ENCODE results near the gene PRKAA2. TPM values are rescaled to one million over a fixed set of nuclear protein-coding genes. Genes with fewer than 3 reads are reported as not detected.

Gene PRKAA2
- total RNA-seq, 2 experiments from 2014 or later = not detected

DNA sequence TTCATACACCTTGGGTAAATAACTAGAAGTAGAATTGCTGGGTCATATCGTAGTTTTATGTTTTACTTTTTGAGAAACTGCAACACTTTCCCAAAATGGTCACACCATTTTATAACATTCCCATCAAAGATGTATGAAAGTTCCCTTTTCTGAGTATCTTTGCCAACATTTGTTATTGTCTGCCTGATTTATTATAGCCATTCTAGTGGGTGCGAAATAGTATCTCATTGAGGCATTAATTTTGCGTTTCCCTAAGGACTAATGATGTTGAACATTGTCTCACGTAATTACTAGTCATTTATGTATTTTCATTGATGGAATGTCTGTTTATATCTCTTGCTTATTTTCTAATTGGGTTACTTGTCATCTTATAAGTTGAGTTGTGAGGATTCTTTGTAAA, 3.4 kb downstream of the PRKAA2 start:
- no peaks in the 10 kb centered on the region; the same call in 1 of the 2 replicates for H3K9me3 ChIP-seq (ENCODE audit: low read length)

DNA sequence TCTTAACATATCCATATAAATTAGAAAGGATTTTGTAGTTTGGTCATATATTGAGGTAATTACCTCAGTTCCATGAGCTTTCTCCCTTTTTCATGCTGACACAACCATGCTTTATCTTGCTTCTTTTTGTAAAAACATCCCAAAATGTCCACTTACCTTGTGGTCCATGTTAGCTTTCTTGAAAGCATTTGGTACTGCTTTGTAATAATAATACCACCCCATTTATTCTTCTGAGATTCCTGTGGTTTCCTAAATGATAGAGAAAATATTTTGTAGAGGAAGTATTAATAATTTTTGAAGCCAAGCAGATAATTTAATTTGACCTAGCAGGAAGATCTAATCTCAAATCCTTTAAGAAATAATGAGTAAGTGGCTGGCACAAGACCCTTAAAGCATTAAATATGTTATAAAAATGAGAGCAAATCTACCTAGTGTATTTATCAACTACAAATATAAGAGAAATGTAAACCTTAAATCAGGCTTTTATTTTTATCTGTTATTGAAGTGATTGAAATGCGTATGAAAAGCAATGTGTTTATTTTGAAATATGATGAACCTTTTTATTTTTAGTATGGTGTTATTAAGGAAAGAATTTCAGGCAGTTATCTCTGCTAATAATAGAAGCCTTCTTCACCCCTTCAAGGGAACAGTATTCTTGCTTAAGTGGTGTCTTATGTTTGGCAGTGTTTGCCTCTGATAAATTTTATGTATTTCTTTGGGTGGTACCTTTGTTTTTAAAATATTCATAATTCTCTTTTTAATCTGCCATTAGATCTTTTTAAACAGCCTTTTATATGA, 9.2 kb downstream of the PRKAA2 start:
- POLR2A ChIA-PET = interaction anchor here (0.6 kb wide), 1 partner anchor 1274 kb away, joined by 3 read pairs; no protein-coding TSS in a partner anchor
- intact Hi-C loops (cut with micrococcal nuclease; ENCODE audit: unreplicated experiment) = no loop called here
- peaks cover 8% of the 10 kb centered on the region for H3K9me3 ChIP-seq (ENCODE audit: low read length)
- H4K20me1 ChIP-seq (ENCODE audit: insufficient read depth, low read length) = no peaks in the 10 kb centered on the region
- no peaks in the 10 kb centered on the region for H3K79me2 ChIP-seq (ENCODE audit: insufficient read depth, low read depth, low read length)
- CTCF ChIA-PET (ENCODE audit: unreplicated experiment) = no interaction called here
- DNase-seq (ENCODE audit: low spot score) = no peak
- H3K4me3 ChIP-seq (ENCODE audit: low read depth, low read length, poor library complexity, severe bottlenecking) = no peak overlapping the region
- H3K36me3 ChIP-seq (ENCODE audit: insufficient read depth, low read length) = no peaks in the 10 kb centered on the region
- no TSS peak for BruUV-seq (replicated peaks)
- H3K4me1 ChIP-seq (ENCODE audit: insufficient read depth, low read length, poor library complexity, severe bottlenecking) = no peaks in the 10 kb centered on the region
- no peak overlapping the region for H2AFZ ChIP-seq (ENCODE audit: low read length)
- no peak overlapping the region for H3K27ac ChIP-seq (ENCODE audit: low read depth, low read length, poor library complexity, severe bottlenecking)
- H3K9me2 ChIP-seq (ENCODE audit: insufficient read depth, low read length) = no peaks in the 10 kb centered on the region
- no peak overlapping the region for H3K4me2 ChIP-seq (ENCODE audit: low read length)
- TF ChIP-seq CTCF (conservative IDR thresholded peaks at IDR 0.05; ENCODE audit: low read length) = no peak
- no peak for TF ChIP-seq EZH2phosphoT487 (IDR thresholded peaks at IDR 0.05; ENCODE audit: borderline replicate concordance, low read depth, low read length)

More for the DNA sequence above, 3.4 kb downstream of the PRKAA2 start:
- ChIA-PET POLR2A (no interaction called here), CTCF (ENCODE audit: unreplicated experiment) (no interaction called here)
- H2AFZ ChIP-seq (ENCODE audit: low read length) = no peak overlapping the region
- no peaks in the 10 kb centered on the region for H3K36me3 ChIP-seq (ENCODE audit: insufficient read depth, low read length)
- DNase-seq (ENCODE audit: low spot score) = no peak
- H4K20me1 ChIP-seq (ENCODE audit: insufficient read depth, low read length) = no peaks in the 10 kb centered on the region
- TF ChIP-seq CTCF (conservative IDR thresholded peaks at IDR 0.05; ENCODE audit: low read length) (no peak), EZH2phosphoT487 (IDR thresholded peaks at IDR 0.05; ENCODE audit: borderline replicate concordance, low read depth, low read length) (no peak)
- H3K9me2 ChIP-seq (ENCODE audit: insufficient read depth, low read length) = no peaks in the 10 kb centered on the region
- no peak overlapping the region for H3K4me3 ChIP-seq (ENCODE audit: low read depth, low read length, poor library complexity, severe bottlenecking)
- H3K79me2 ChIP-seq (ENCODE audit: insufficient read depth, low read depth, low read length) = no peaks in the 10 kb centered on the region
- no peaks in the 10 kb centered on the region for H3K4me1 ChIP-seq (ENCODE audit: insufficient read depth, low read length, poor library complexity, severe bottlenecking)
- no peak overlapping the region for H3K4me2 ChIP-seq (ENCODE audit: low read length)
- BruUV-seq (replicated peaks) = no TSS peak
- H3K27ac ChIP-seq (ENCODE audit: low read depth, low read length, poor library complexity, severe bottlenecking) = no peak overlapping the region
- intact Hi-C loops (cut with micrococcal nuclease; ENCODE audit: unreplicated experiment) = no loop called here

DNA sequence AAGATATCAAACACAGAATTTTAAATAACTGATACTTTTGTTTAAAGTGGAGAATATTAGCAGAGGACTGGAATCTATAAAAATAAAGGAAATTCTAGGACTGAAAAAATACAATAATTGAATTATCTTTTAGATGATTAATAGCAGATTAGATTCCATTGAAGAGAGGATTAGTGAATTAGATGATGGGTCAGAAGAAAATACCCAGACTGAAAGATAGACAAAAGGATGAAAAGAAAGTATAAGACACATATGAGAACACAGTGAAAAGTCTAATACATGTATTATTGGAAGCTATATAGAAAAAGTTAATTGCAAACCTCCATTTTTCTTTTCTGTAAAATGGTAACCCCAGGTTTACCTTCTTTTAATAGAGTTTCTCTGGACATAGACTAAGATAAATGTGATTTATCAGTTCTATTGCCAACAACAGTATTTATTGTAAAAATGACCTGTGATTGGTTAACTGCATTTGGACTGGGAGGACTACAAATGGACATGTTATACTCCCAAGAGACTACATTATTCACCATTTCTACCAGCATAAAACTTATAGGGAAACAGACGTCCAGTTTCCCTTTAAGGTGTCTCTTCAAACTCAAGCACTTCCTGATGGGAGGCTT, 11.0 kb downstream of the PRKAA2 start:
- intact Hi-C loops (cut with micrococcal nuclease; ENCODE audit: unreplicated experiment) = no loop called here
- Histone ChIP-seq H3K79me2 (ENCODE audit: insufficient read depth, low read depth, low read length) (no peaks in the 10 kb centered on the region), H3K27ac (ENCODE audit: low read depth, low read length, poor library complexity, severe bottlenecking) (no peak overlapping the region), H3K36me3 (ENCODE audit: insufficient read depth, low read length) (no peaks in the 10 kb centered on the region), H3K9me2 (ENCODE audit: insufficient read depth, low read length) (no peaks in the 10 kb centered on the region), H2AFZ (ENCODE audit: low read length) (no peak overlapping the region), H3K9me3 (ENCODE audit: low read length) (peaks cover 8% of the 10 kb centered on the region), H3K4me1 (ENCODE audit: insufficient read depth, low read length, poor library complexity, severe bottlenecking) (no peaks in the 10 kb centered on the region), H3K4me3 (ENCODE audit: low read depth, low read length, poor library complexity, severe bottlenecking) (no peak overlapping the region), H3K4me2 (ENCODE audit: low read length) (no peak overlapping the region), H4K20me1 (ENCODE audit: insufficient read depth, low read length) (no peaks in the 10 kb centered on the region)
- POLR2A ChIA-PET = no interaction called here
- TF ChIP-seq EZH2phosphoT487 (IDR thresholded peaks at IDR 0.05; ENCODE audit: borderline replicate concordance, low read depth, low read length) (no peak), CTCF (conservative IDR thresholded peaks at IDR 0.05; ENCODE audit: low read length) (no peak)
- no TSS peak for BruUV-seq (replicated peaks)
- DNase-seq (ENCODE audit: low spot score) = no peak
- CTCF ChIA-PET (ENCODE audit: unreplicated experiment) = no interaction called here

Measured in OCI-LY7 (cell line).